ENCODE results near the gene AGPAT4.

- TF ChIP-seq FOSL2 (IDR thresholded peaks at IDR 0.05) (no peak), FOSL2 (CRISPR knock-in tag; IDR thresholded peaks at IDR 0.05) (no peak), ZSCAN20 (CRISPR knock-in tag; IDR thresholded peaks at IDR 0.05) (no peak), CTCF (IDR thresholded peaks at IDR 0.05) (no peak), PBX3 (IDR thresholded peaks at IDR 0.05) (no peak), POLR2A (IDR thresholded peaks at IDR 0.05; ENCODE audit: low read length) (no peak), CEBPB (IDR thresholded peaks at IDR 0.05) (no peak), JUN (IDR thresholded peaks at IDR 0.05) (no peak), GATA3 (IDR thresholded peaks at IDR 0.05; ENCODE audit: borderline replicate concordance) (no peak), CHD4 (IDR thresholded peaks at IDR 0.05; ENCODE audit: borderline replicate concordance) (no peak), NR3C1 (IDR thresholded peaks at IDR 0.05) (no peak), CBX8 (IDR thresholded peaks at IDR 0.05) (no peak), NFE2L2 (conservative IDR thresholded peaks at IDR 0.05; ENCODE audit: low read length) (no peak)
- TF ChIP-seq, protein P1, sequence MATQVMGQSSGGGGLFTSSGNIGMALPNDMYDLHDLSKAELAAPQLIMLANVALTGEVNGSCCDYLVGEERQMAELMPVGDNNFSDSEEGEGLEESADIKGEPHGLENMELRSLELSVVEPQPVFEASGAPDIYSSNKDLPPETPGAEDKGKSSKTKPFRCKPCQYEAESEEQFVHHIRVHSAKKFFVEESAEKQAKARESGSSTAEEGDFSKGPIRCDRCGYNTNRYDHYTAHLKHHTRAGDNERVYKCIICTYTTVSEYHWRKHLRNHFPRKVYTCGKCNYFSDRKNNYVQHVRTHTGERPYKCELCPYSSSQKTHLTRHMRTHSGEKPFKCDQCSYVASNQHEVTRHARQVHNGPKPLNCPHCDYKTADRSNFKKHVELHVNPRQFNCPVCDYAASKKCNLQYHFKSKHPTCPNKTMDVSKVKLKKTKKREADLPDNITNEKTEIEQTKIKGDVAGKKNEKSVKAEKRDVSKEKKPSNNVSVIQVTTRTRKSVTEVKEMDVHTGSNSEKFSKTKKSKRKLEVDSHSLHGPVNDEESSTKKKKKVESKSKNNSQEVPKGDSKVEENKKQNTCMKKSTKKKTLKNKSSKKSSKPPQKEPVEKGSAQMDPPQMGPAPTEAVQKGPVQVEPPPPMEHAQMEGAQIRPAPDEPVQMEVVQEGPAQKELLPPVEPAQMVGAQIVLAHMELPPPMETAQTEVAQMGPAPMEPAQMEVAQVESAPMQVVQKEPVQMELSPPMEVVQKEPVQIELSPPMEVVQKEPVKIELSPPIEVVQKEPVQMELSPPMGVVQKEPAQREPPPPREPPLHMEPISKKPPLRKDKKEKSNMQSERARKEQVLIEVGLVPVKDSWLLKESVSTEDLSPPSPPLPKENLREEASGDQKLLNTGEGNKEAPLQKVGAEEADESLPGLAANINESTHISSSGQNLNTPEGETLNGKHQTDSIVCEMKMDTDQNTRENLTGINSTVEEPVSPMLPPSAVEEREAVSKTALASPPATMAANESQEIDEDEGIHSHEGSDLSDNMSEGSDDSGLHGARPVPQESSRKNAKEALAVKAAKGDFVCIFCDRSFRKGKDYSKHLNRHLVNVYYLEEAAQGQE (IDR thresholded peaks at IDR 0.05): no peak
Observed at GRCh38 chr6:161163466-161164181, 110.2 kb downstream of the AGPAT4 start.

Measured in A549 (cell line).